ENCODE measurements around the gene MRPL43. TPM values are rescaled to one million over a fixed set of nuclear protein-coding genes. Genes with fewer than 3 reads are reported as not detected.
A peak's percentile ranks its signal among the peaks of the same experiment; 100 is the strongest.

Gene MRPL43
- total and polyA plus RNA-seq, 2 donors (not counting 1 experiment from before 2014, with no cell fraction given): 56.2 to 99.4 TPM

- Histone ChIP-seq H3K36me3 (replicated peaks in 1 of 2; ENCODE audit: control extremely low read depth in 1 of 2, control insufficient read depth in 1 of 2, extremely low read depth in 1 of 2, insufficient read depth in 2 of 2, low read length in 1 of 2) (peaks cover 0 to 37% of the 10 kb centered on the region in 2 experiments), H2AFZ (ENCODE audit: insufficient read depth, low read depth, low read length, poor library complexity, severe bottlenecking) (peak overlapping the region; percentile 98), H4K20me1 (ENCODE audit: control insufficient read depth, insufficient read depth, low read length, poor library complexity, severe bottlenecking) (peaks cover 22% of the 10 kb centered on the region), H3K4me3 (ENCODE audit: control extremely low read depth in 1 of 5, extremely low read depth in 1 of 5, insufficient read depth in 1 of 5, low read depth in 2 of 5, low read length in 4 of 5) (peak overlapping the region; percentile 68 to 95 (median 94)), H3K4me1 (ENCODE audit: control insufficient read depth in 2 of 2, insufficient read depth in 2 of 2, low read length in 2 of 2) (peaks cover 18 to 28% of the 10 kb centered on the region in 2 donors), H3K4me2 (replicated peaks; ENCODE audit: low read depth, low read length, poor library complexity, severe bottlenecking) (peak overlapping the region; percentile 82), H3K79me2 (ENCODE audit: control insufficient read depth, insufficient read depth, low read length) (peaks cover 47% of the 10 kb centered on the region), H3K27me3 (replicated peaks in 1 of 4; ENCODE audit: control extremely low read depth in 1 of 4, control insufficient read depth in 3 of 4, insufficient read depth in 4 of 4, low read length in 3 of 4) (no peaks in the 10 kb centered on the region), H3K27ac (ENCODE audit: low read length in 2 of 2) (no peak overlapping the region), H3K9me3 (ENCODE audit: control extremely low read depth in 1 of 3, control insufficient read depth in 2 of 3, insufficient read depth in 1 of 3, low read length in 2 of 3) (no peaks in the 10 kb centered on the region), H3K9ac (ENCODE audit: low read length) (peak overlapping the region; percentile 77)
- Mint-ChIP-seq H3K27ac (no peak overlapping the region), H3K9me3 (ENCODE audit: insufficient read depth) (no peaks in the 10 kb centered on the region), H3K4me1 (peaks cover 36% of the 10 kb centered on the region), H3K27me3 (no peaks in the 10 kb centered on the region), H3K4me3 (peak overlapping the region; percentile 97)
- TF ChIP-seq CTCF (IDR thresholded peaks at IDR 0.05): no peak
- no peak for TF ChIP-seq EZH2 (IDR thresholded peaks at IDR 0.05; ENCODE audit: borderline replicate concordance, insufficient read depth, low read depth, low read length, poor library complexity, severe bottlenecking)
- no peak for DNase-seq
- ChIA-PET CTCF (interaction anchor here (1.2 to 5.6 kb wide), 5 partner anchors 11 to 81 kb away, joined by 3 to 49 read pairs (median 5); partner anchors contain the start of gene SEMA4G), POLR2A (interaction anchor here (2.4 kb wide), 1 partner anchor 11 kb away, joined by 15 read pairs; no protein-coding TSS in a partner anchor)
- no peak for ATAC-seq (ENCODE audit: low read depth)
- intact Hi-C loops (cut with micrococcal nuclease): loop anchor here (2.0 kb wide), 2 partner anchors 16 to 700 kb away; partner anchors contain the start of gene BLOC1S2
- 37% methylated on average over 17 of the region's 17 CpGs for WGBS (ENCODE audit: insufficient coverage)
These were observed 710 bp downstream of the MRPL43 start for GRCh38 chr10:100986623-100986951.

GRCh38 chr10:100985336-100985735, 2.0 kb downstream of the MRPL43 start:
- no peak overlapping the region for H3K27ac Mint-ChIP-seq
- intact Hi-C loops (cut with micrococcal nuclease): no loop called here
- H4K20me1 ChIP-seq (ENCODE audit: control insufficient read depth, insufficient read depth, low read length, poor library complexity, severe bottlenecking): peaks cover 22% of the 10 kb centered on the region
- H3K9ac ChIP-seq (ENCODE audit: low read length): no peak overlapping the region
- no peaks in the 10 kb centered on the region for H3K27me3 Mint-ChIP-seq
- no peak overlapping the region for H3K4me2 ChIP-seq (replicated peaks; ENCODE audit: low read depth, low read length, poor library complexity, severe bottlenecking)
- no peak overlapping the region for H3K27ac ChIP-seq (ENCODE audit: low read length in 2 of 2)
- peaks cover 0 to 36% of the 10 kb centered on the region in 2 experiments for H3K36me3 ChIP-seq (replicated peaks in 1 of 2; ENCODE audit: control extremely low read depth in 1 of 2, control insufficient read depth in 1 of 2, extremely low read depth in 1 of 2, insufficient read depth in 2 of 2, low read length in 1 of 2)
- H3K9me3 ChIP-seq (ENCODE audit: control extremely low read depth in 1 of 3, control insufficient read depth in 2 of 3, insufficient read depth in 1 of 3, low read length in 2 of 3): no peaks in the 10 kb centered on the region
- no peaks in the 10 kb centered on the region for H3K27me3 ChIP-seq (replicated peaks in 1 of 4; ENCODE audit: control extremely low read depth in 1 of 4, control insufficient read depth in 3 of 4, insufficient read depth in 4 of 4, low read length in 3 of 4)
- ChIA-PET CTCF (interaction anchor here (1.0 to 5.1 kb wide), 6 partner anchors 12 to 55 kb away, joined by 3 to 49 read pairs (median 3); partner anchors contain the start of gene SEMA4G), POLR2A (no interaction called here)
- H3K4me3 ChIP-seq (ENCODE audit: control extremely low read depth in 1 of 5, extremely low read depth in 1 of 5, insufficient read depth in 1 of 5, low read depth in 2 of 5, low read length in 4 of 5): no peak overlapping the region
- DNase-seq: no peak
- peaks cover 44% of the 10 kb centered on the region for H3K79me2 ChIP-seq (ENCODE audit: control insufficient read depth, insufficient read depth, low read length)
- peak overlapping the region; percentile 13 for H3K4me3 Mint-ChIP-seq
- no peak for ATAC-seq (ENCODE audit: low read depth)
- WGBS (ENCODE audit: insufficient coverage): 73% methylated on average over 2 of the region's 5 CpGs
- TF ChIP-seq CTCF (IDR thresholded peaks at IDR 0.05) (no peak), EZH2 (IDR thresholded peaks at IDR 0.05; ENCODE audit: borderline replicate concordance, insufficient read depth, low read depth, low read length, poor library complexity, severe bottlenecking) (no peak)
- H3K4me1 ChIP-seq (ENCODE audit: control insufficient read depth in 2 of 2, insufficient read depth in 2 of 2, low read length in 2 of 2): peaks cover 18 to 28% of the 10 kb centered on the region in 2 donors
- peaks cover 32% of the 10 kb centered on the region for H3K4me1 Mint-ChIP-seq
- no peaks in the 10 kb centered on the region for H3K9me3 Mint-ChIP-seq (ENCODE audit: insufficient read depth)
- no peak overlapping the region for H2AFZ ChIP-seq (ENCODE audit: insufficient read depth, low read depth, low read length, poor library complexity, severe bottlenecking)

Measured in B cell (primary cell).